ENCODE data around the gene GLMN.

- no peak for TF ChIP-seq EZH2phosphoT487 (IDR thresholded peaks at IDR 0.05; ENCODE audit: borderline replicate concordance, low read length)
- TF ChIP-seq CTCF (IDR thresholded peaks at IDR 0.05; ENCODE audit: low read depth, low read length, poor library complexity, severe bottlenecking): no peak
These were observed at the start of gene GLMN, which contains the start of gene RPAP2 for GRCh38 chr1:92298573-92299476.

Data from DOHH2 (cell line).